Activated CD8-positive, alpha-beta memory T cell treated with anti-CD3 and anti-CD28 coated beads for 24 hours (primary cell): ENCODE measurements around the gene CYP4V2.
"Not testable (repeated sequence)": the region's sequence is repeated elsewhere in the genome, so short reads cannot be mapped to it uniquely, and the experiment has no call there.

ENCODE experiments used
- DNase-seq: peaks from one replicate; pipeline ENCODE4 v3.0.0-alpha.2; 2020

CYP4V2 gene

GRCh38 chr4:186236126-186236525, 44.8 kb downstream of the CYP4V2 start:
- no peak for DNase-seq

GRCh38 chr4:186240452-186240847, 49.1 kb downstream of the CYP4V2 start:
- DNase-seq = no peak

DNA sequence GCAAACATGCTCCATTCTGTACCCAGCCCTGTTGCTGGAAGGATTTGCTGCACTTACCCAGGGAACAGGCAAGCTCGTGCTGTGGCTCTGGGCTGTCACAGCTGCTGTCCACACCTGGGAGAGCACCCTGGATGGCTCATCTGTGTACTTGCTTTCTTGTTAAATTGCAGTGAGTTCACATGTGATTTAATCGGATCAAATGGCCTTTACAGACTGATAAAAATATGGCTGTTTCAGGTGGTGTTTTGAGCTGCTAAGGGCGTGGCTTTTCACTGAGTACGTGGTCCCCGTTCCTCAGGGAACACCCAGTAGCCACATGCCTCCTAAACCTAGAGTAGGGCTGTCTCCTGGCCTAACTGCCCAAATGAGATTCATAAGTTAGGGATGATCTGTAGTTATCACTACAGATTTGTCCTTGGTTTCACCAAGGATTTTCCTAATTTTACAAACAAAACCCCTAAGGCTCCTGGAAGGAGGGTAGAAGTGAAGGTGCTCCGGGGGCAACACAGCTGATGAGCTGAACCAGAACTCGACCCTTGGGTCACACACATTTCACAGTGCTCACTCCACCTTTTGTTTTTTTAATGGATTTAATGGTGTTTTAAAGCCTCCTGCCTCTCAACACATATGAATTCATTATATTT, 49.6 kb downstream of the CYP4V2 start:
- DNase-seq = no peak

DNA sequence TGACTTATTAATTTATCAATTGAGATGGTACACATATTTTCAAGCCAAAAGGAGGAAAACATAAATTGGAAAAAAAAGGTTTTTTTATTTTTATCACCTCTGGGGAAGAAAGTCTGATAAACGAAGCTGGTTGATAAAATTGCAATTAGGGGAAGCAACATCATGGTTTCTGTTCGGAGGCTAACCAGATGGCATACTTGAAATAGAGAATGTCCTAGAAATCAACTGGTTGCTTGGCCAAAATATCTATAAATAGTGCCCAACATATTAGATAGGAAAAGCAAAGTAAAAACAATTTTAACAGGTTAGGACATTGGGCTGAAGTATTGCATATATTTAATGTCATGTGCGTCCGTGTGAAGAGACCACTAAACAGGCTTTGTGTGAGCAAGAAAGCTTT, 50.2 kb downstream of the CYP4V2 start:
- DNase-seq = no peak

DNA sequence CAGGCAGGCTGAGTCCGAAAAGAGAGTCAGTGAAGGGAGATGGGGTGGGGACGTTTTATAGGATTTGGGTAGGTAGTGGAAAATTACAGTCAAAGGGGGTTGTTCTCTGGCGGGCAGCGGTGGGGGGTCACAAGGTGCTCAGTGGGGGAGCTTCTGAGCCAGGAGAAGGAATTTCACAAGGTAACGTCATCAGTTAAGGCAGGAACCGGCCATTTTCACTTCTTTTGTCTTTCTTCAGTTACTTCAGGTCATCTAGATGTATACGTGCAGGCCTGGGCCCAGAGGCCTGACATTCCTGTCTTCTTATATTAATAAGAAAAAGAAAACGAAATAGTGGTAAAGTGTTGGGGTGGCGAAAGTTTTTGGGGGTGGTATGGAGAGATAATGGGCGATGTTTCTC, 50.7 kb downstream of the CYP4V2 start:
- DNase-seq = not testable (repeated sequence)

GRCh38 chr4:186243331-186243730, 52.0 kb downstream of the CYP4V2 start:
- DNase-seq = no peak

- no peak for DNase-seq
These were observed 53.5 kb downstream of the CYP4V2 start for GRCh38 chr4:186244835-186245234.

DNA sequence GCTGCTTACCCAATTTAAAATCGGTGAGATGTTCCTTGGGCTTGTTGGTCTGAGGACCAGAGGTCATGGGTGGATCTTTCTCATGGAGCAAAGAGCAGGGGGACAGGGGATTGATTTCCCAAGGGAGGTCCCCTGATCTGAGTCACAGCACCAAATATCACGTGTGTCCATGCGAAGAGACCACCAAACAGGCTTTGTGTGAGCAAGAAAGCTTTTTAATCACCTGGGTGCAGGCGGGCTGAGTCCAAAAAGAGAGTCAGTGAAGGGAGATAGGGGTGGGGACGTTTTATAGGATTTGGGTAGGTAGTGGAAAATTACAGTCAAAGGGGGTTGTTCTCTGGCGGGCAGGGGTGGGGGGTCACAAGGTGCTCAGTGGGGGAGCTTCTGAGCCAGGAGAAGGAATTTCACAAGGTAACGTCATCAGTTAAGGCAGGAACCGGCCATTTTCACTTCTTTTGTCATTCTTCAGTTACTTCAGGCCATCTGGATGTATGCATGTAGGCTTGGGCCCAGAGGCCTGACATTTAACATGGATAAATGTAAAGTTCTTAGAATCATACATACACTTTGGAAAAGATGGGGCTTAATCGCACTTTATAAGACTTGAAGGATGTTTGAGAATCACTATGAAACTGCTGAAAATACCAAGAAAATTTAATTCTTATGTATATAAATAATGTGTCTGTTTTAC, 55.8 kb downstream of the CYP4V2 start:
- not testable (repeated sequence) for DNase-seq

DNA sequence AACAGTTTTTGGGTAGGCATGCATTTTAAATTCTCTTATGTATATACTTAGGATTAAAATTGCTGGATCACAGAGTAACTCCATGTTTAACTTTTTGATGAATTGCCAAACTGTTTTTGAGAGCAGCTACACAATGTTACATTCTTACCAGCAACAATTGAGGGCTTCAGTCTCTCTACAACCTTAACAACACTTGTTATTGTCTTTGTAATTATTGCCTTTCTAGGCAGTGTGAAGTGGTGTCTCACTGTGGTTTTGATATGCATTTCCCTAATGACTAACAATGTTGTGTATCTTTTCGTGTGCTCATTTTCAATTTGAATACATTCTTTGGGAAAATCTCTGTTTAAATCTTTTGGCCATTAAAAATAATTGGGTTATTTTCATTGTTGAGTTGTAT, 57.3 kb downstream of the CYP4V2 start:
- DNase-seq = no peak

GRCh38 chr4:186249785-186250754, 58.7 kb downstream of the CYP4V2 start:
- no peak for DNase-seq

GRCh38 chr4:186250760-186251159, 59.4 kb downstream of the CYP4V2 start:
- no peak for DNase-seq

DNA sequence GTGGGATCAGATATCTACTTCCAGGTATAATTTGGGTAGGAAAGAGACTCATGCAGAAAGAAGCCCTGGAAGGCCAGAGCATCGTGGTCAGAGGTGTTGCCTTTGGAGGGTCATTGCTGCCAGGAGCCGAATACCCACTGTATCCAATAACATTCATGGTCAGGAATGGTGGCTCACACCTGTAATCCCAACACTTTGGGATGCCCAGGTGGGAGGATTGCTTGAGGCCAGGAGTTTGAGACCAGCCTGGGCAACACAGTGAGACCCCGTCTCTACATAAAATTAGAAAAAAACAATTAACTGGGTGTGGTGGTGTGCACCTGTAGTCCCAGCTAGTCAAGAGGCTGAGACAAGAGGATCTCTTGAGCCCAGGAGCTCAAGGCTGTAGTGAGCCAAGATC, 63.8 kb downstream of the CYP4V2 start:
- DNase-seq = no peak

- no peak for DNase-seq
These were observed 66.9 kb downstream of the CYP4V2 start for GRCh38 chr4:186258216-186258811.

DNA sequence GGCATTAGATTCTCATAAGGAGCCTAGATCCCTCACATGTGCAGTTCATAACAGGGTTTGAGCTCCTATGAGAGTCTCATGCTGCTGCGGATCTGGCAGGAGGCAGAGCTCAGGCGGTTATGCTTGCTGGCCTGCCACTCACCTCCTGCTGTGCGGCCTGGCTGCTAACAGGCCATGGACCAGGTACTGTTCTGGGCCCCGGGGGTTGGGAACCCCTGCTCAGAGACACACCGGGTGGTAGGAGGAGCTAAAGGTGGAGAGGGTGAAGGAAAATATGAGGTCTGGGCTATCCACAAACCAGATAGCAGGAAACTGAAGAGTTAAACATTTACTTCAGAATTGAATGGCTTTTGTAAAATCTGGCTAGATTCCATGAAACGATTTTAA, 68.7 kb downstream of the CYP4V2 start:
- DNase-seq = no peak
